Ishikawa (cell line): ENCODE measurements around the gene CDH13.

Source experiments
- CEBPB ChIP-seq: IDR thresholded peaks from 2 replicates; pipeline ENCODE4 v1.6.1; 2012
- CREB1 ChIP-seq: IDR thresholded peaks from 2 replicates; pipeline ENCODE4 v1.6.1; 2012; ENCODE audit warnings: low read depth
- EGR1 ChIP-seq: IDR thresholded peaks from 2 replicates; pipeline ENCODE4 v1.6.1; 2012
- EP300 ChIP-seq: IDR thresholded peaks from 2 replicates; pipeline ENCODE4 v1.6.1; 2012; ENCODE audit warnings: borderline replicate concordance
- FOXM1 ChIP-seq: IDR thresholded peaks from 2 replicates; pipeline ENCODE4 v1.6.1; 2012; ENCODE audit warnings: low read depth, borderline replicate concordance
- MAX ChIP-seq: IDR thresholded peaks from 2 replicates; pipeline ENCODE4 v1.6.1; 2012
- NFIC ChIP-seq: IDR thresholded peaks from 2 replicates; pipeline ENCODE4 v1.6.1; 2012
- RAD21 ChIP-seq: IDR thresholded peaks from 2 replicates; pipeline ENCODE4 v1.6.1; 2012; ENCODE audit warnings: low read depth
- REST ChIP-seq: IDR thresholded peaks from 2 replicates; pipeline ENCODE4 v1.6.1; 2012; ENCODE audit warnings: low read depth, mild to moderate bottlenecking
- TAF1 ChIP-seq: IDR thresholded peaks from 2 replicates; pipeline ENCODE4 v1.6.1; 2012; ENCODE audit warnings: low read depth, mild to moderate bottlenecking
- TCF12 ChIP-seq: IDR thresholded peaks from 2 replicates; pipeline ENCODE4 v1.6.1; 2012; ENCODE audit warnings: low read depth
- TEAD4 ChIP-seq: IDR thresholded peaks from 2 replicates; pipeline ENCODE4 v1.6.1; 2012
- USF1 ChIP-seq: IDR thresholded peaks from 2 replicates; pipeline ENCODE4 v1.6.1; 2012
- YY1 ChIP-seq: IDR thresholded peaks from 2 replicates; pipeline ENCODE4 v1.6.1; 2012; ENCODE audit warnings: low read depth
- ZBTB7A ChIP-seq: IDR thresholded peaks from 2 replicates; pipeline ENCODE4 v1.6.1; 2012; ENCODE audit warnings: low read depth

CDH13 gene

GRCh38 chr16:83806036-83806435 lies 1179.3 kb downstream of the CDH13 start:
- TF ChIP-seq CEBPB (no peak), TCF12 (no peak), EGR1 (no peak), YY1 (no peak), USF1 (no peak), MAX (no peak), ZBTB7A (no peak), TAF1 (no peak), FOXM1 (no peak), EP300 (no peak), REST (no peak), NFIC (no peak), RAD21 (no peak)

- TF ChIP-seq FOXM1 (no peak), CEBPB (no peak), EP300 (no peak), USF1 (no peak), ZBTB7A (no peak), TEAD4 (no peak), TAF1 (no peak), MAX (no peak), RAD21 (no peak)
These were observed 1180.0 kb downstream of the CDH13 start for GRCh38 chr16:83806731-83807130.

GRCh38 chr16:83807327-83807709 lies 1180.5 kb downstream of the CDH13 start:
- TF ChIP-seq RAD21 (no peak), CEBPB (no peak), MAX (no peak), EP300 (no peak), USF1 (no peak), TCF12 (no peak), TAF1 (no peak), REST (no peak), ZBTB7A (no peak), CREB1 (no peak), TEAD4 (no peak), FOXM1 (no peak), YY1 (no peak), NFIC (no peak), EGR1 (no peak)

- peak; percentile 75 for TF ChIP-seq TAF1
- peak; percentile 47; the same call in 1 of the 2 replicates for TF ChIP-seq TCF12
- TF ChIP-seq EGR1 = no peak
- peak; percentile 58 for TF ChIP-seq REST
- TF ChIP-seq EP300 = 0 out of 2 replicates have a peak, but pooled peaks have one; percentile 25
- peak; percentile 48; the same call in 1 of the 2 replicates for TF ChIP-seq NFIC
- TF ChIP-seq MAX = peak; percentile 66; the same call in 1 of the 2 replicates
- TF ChIP-seq CEBPB = no peak
- no peak for TF ChIP-seq USF1
- 0 out of 2 replicates have a peak, but pooled peaks have one; percentile 36 for TF ChIP-seq YY1
These were observed 1181.2 kb downstream of the CDH13 start, which contains the start of gene HSBP1 for GRCh38 chr16:83807710-83808572. Gene HSBP1 (plus strand): TSS chr16:83807978. CDS start chr16:83808077, 99 bp downstream.
